ENCODE measurements around the gene HDAC4.
A peak's percentile ranks its signal among the peaks of the same experiment; 100 is the strongest.

Gene HDAC4

GRCh38 chr2:239328351-239329191, 72.2 kb downstream of the HDAC4 start:
- H3K4me3 ChIP-seq (ENCODE audit: low read depth, low read length), result no peak overlapping the region
- TF ChIP-seq, protein P1, sequence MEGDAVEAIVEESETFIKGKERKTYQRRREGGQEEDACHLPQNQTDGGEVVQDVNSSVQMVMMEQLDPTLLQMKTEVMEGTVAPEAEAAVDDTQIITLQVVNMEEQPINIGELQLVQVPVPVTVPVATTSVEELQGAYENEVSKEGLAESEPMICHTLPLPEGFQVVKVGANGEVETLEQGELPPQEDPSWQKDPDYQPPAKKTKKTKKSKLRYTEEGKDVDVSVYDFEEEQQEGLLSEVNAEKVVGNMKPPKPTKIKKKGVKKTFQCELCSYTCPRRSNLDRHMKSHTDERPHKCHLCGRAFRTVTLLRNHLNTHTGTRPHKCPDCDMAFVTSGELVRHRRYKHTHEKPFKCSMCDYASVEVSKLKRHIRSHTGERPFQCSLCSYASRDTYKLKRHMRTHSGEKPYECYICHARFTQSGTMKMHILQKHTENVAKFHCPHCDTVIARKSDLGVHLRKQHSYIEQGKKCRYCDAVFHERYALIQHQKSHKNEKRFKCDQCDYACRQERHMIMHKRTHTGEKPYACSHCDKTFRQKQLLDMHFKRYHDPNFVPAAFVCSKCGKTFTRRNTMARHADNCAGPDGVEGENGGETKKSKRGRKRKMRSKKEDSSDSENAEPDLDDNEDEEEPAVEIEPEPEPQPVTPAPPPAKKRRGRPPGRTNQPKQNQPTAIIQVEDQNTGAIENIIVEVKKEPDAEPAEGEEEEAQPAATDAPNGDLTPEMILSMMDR (IDR thresholded peaks at IDR 0.05; ENCODE audit: insufficient read depth, low read depth, low read length, missing control alignments), result no peak
- DNase-seq (ENCODE audit: low read depth), result no peak

DNA sequence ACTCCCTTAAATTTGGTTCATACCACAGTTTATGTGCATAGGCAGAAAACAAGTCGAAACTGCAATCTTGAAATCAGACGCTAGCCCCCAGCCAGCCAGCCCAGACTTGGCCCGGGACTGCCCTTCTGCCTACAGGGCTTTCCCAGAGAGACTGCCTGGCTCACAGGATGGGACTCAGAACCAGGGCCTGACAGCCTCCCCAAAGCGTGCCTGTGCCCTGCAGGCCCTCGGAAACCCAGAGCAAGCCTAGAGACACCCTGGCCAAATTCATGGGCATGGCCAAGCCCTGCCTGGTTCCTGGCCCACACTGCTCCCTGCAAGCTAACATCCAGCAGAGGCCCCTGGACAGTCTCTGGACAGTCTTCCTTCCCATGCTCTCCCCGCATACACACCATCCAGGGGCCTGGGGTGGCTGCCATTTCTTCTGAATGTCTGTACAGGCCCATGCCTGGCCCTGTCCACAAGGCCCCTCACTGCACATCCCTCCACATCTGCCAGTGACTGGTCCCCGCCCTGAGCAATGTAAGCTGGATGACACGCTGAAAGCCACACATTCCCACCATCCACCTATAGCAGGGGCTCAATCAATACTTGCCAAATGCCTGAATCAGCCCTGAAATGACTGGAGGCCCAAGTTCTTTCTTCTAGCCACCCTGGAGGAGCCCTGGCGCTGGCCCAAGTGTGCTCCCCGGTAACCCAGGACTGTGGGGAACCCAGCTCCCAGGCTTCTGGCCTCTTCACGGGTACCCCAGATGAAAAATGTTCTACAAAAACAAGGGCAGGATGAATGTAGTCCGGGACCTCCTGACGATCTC, 73.1 kb downstream of the HDAC4 start:
- no peak for DNase-seq (ENCODE audit: low read depth)
- TF ChIP-seq, protein P1 (IDR thresholded peaks at IDR 0.05; ENCODE audit: insufficient read depth, low read depth, low read length, missing control alignments), result no peak
- no peak overlapping the region for H3K4me3 ChIP-seq (ENCODE audit: low read depth, low read length)

- peak; percentile 73 for DNase-seq (ENCODE audit: low read depth)
Observed at GRCh38 chr2:239326831-239327535, 73.8 kb downstream of the HDAC4 start.

GRCh38 chr2:239324456-239324855, 76.4 kb downstream of the HDAC4 start:
- TF ChIP-seq, protein P1 (IDR thresholded peaks at IDR 0.05; ENCODE audit: insufficient read depth, low read depth, low read length, missing control alignments), result no peak
- no peak overlapping the region for H3K4me3 ChIP-seq (ENCODE audit: low read depth, low read length)
- DNase-seq (ENCODE audit: low read depth), result no peak

More at GRCh38 chr2:239326831-239327535, 73.8 kb downstream of the HDAC4 start:
- H3K4me3 ChIP-seq (ENCODE audit: low read depth, low read length), result no peak overlapping the region
- TF ChIP-seq, protein P1 (IDR thresholded peaks at IDR 0.05; ENCODE audit: insufficient read depth, low read depth, low read length, missing control alignments), result no peak

DNA sequence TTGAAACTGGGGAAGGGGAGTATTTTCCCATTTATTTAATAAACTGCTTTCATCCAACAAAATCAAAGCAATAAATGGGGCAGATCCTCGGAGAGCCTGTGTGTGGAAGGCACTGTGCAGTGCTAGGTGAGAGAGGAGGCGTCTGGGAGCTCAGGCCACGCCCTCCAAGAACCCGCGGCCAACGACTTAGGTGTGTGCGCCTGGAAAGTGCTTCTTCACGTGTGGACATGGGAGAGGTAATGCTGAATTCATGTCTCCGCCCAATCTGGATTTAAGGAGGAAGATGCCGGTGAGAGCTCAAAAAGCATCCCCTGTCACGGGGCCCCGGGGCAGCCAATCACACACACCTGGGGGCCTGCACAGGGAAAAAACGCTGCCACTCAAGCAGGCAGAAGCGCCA, 77.4 kb downstream of the HDAC4 start:
- no peak overlapping the region for H3K4me3 ChIP-seq (ENCODE audit: low read depth, low read length)
- TF ChIP-seq, protein P1 (IDR thresholded peaks at IDR 0.05; ENCODE audit: insufficient read depth, low read depth, low read length, missing control alignments), result no peak
- DNase-seq (ENCODE audit: low read depth), result no peak

DNA sequence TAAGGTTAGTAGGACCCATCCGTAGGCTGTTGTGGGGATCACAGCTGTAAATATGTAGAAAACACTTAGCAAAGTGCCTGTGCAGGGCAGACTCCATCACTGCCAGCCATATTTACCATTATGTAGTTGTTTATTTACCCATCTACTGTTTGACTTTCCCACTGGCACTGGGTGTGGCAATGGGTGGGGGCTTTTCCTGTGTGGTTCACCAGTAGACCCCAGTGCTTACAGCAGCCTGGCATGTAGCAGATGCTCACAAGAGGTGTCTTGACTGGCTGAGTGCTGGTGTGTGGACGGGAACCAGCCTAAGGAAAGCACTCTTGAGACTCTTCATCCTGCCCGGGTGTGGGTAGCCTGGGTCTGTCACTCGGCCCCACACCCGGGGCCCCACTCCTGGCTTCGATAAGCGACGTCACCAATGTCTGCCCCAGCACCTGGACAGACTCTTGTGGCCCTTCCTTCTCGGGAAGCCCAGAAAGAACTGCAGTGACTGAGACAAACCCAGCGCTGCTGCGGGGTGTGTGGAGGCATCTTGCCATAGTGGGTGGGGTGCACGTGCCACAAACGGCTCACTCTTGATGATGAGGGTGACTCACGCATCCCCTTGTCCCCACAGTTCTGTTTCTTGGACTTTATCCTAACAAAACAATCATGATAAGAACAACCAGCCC, 78.3 kb downstream of the HDAC4 start:
- no peak for DNase-seq (ENCODE audit: low read depth)
- TF ChIP-seq, protein P1 (IDR thresholded peaks at IDR 0.05; ENCODE audit: insufficient read depth, low read depth, low read length, missing control alignments), result no peak
- no peak overlapping the region for H3K4me3 ChIP-seq (ENCODE audit: low read depth, low read length)

All from GM12865 (cell line).